ENCODE results near the gene WBP2. TPM values are rescaled to one million over a fixed set of nuclear protein-coding genes. Genes with fewer than 3 reads are reported as not detected.
"Not testable (repeated sequence)": the region's sequence is repeated elsewhere in the genome, so short reads cannot be mapped to it uniquely, and the experiment has no call there.

WBP2 gene
- total and polyA plus RNA-seq, 2 of the 8 experiments (the other 6 are each of a cell fraction or from before 2014, with no cell fraction given): 48.2 to 71.2 TPM

DNA sequence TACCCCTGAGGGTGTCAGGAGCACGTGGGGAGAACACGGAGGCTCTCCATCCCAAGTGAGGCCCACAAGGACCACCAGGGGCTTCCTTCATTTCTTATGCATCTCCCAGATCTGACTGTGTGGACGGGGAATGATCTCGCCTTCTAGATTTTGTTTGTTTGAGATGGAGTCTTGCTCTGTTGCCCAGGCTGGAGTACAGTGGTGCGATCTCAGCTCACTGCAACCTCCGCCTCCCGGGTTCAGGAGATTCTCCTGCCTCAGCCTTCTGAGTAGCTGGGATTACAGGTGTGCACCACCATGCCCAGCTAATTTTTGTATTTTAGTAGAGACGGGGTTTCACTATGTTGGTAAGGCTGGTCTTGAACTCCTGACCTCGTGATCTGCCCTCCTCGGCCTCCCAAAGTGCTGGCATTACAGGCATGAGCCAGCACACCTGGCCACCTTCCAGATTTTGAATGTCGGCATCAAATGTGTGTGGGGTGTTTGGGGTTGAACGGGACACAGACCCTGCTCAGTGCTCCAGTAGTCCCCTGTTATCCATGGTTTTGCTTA lies 13.7 kb upstream of the WBP2 start:
- H4K5ac ChIP-seq (ENCODE audit: insufficient read length, low read depth, low read length); H3K4ac ChIP-seq (replicated peaks; ENCODE audit: insufficient read length, low read depth, low read length); H3K9me3 ChIP-seq (ENCODE audit: insufficient read depth in 2 of 2, low read depth in 1 of 2, low read length in 1 of 2); H3K23me2 ChIP-seq (ENCODE audit: low read depth, low read length); H3K23ac ChIP-seq (ENCODE audit: insufficient read length); H3K4me3 ChIP-seq (ENCODE audit: extremely low read depth in 1 of 4, insufficient read depth in 2 of 4, low read depth in 3 of 4, low read length in 4 of 4); H3K79me2 ChIP-seq (ENCODE audit: control insufficient read depth in 1 of 2, insufficient read depth in 2 of 2, low read length in 2 of 2); DNase-seq (ENCODE audit: low read depth in 1 of 2, low spot score in 2 of 2); H2BK15ac ChIP-seq (ENCODE audit: low read length); H3K27me3 ChIP-seq (replicated peaks in 1 of 4; ENCODE audit: control insufficient read depth in 3 of 4, extremely low read depth in 1 of 4, insufficient read depth in 3 of 4, low read length in 3 of 4); H2AK5ac ChIP-seq (ENCODE audit: low read depth, low read length); H3K14ac ChIP-seq (ENCODE audit: insufficient read length); H3K36me3 ChIP-seq (ENCODE audit: control insufficient read depth in 2 of 4, insufficient read depth in 4 of 4, low read length in 3 of 4); H4K8ac ChIP-seq (ENCODE audit: extremely low read depth, insufficient read depth, low read length); H3K9ac ChIP-seq (replicated peaks in 1 of 4; ENCODE audit: extremely low read depth in 1 of 4, low read depth in 3 of 4, low read length in 3 of 4); H3K4me1 ChIP-seq (replicated peaks in 1 of 4; ENCODE audit: control insufficient read depth in 3 of 4, insufficient read depth in 4 of 4, low read length in 3 of 4); H3K4me2 ChIP-seq (ENCODE audit: insufficient read depth in 1 of 2, low read depth in 2 of 2, low read length in 2 of 2); FAIRE-seq; H3K56ac ChIP-seq (replicated peaks; ENCODE audit: insufficient read length, low read depth, low read length); H2BK20ac ChIP-seq (ENCODE audit: low read length); H2BK120ac ChIP-seq (replicated peaks; ENCODE audit: low read depth, low read length); H2BK5ac ChIP-seq (ENCODE audit: low read depth, low read length); H3K79me1 ChIP-seq (ENCODE audit: low read depth, low read length); H4K91ac ChIP-seq (replicated peaks; ENCODE audit: insufficient read length, low read length); H3K27ac ChIP-seq (ENCODE audit: low read depth, low read length); H4K20me1 ChIP-seq (replicated peaks in 1 of 2; ENCODE audit: control insufficient read depth in 1 of 2, insufficient read depth in 2 of 2, low read length in 2 of 2); H2AFZ ChIP-seq (ENCODE audit: low read length); H3K18ac ChIP-seq (ENCODE audit: extremely low read depth, low read length): not testable (repeated sequence)
- 0 out of 2 replicates have a peak overlapping the region, but pooled peaks have one; percentile 35 for H2BK12ac ChIP-seq (ENCODE audit: low read depth, low read length)
- 92% methylated on average over 12 of the region's 12 CpGs; no CpG with 5 or more reads in 1 of the 2 experiments for WGBS, 2 experiments (ENCODE audit: extremely low coverage in 1 of 2, insufficient coverage in 1 of 2, insufficient read length in 1 of 2, insufficient replicate concordance in 2 of 2, low coverage in 1 of 2, low lambda C conversion rate in 2 of 2, missing lambda C conversion rate in 1 of 2)
- CTCF ChIA-PET (ENCODE audit: partially characterized antibody): interaction anchor here (1.3 to 11.3 kb wide), 4 partner anchors 7 to 23 kb away, joined by 4 to 157 read pairs (median 10); partner anchors contain the start of gene WBP2
- POLR2A ChIA-PET (ENCODE audit: partially characterized antibody): interaction anchor here (0.8 to 1.7 kb wide), 4 partner anchors 10 to 100 kb away, joined by 3 to 5 read pairs (median 3); no protein-coding TSS in a partner anchor
